Astrocyte (in vitro differentiated cells and primary cell): Measurements from ENCODE around the gene RBM23.

Experiments used
- EZH2 ChIP-seq: IDR thresholded peaks from 2 replicates; pipeline ENCODE4 v1.6.1; 2012; ENCODE audit warnings: mild to moderate bottlenecking, low read length, inconsistent platforms; ENCODE audit not compliant: insufficient read depth
- TF ChIP-seq, protein P1 (sequence below): IDR thresholded peaks from 2 replicates; pipeline ENCODE4 v1.5.1; 2011; ENCODE audit warnings: low read depth, mild to moderate bottlenecking, inconsistent platforms, low read length, moderate library complexity; ENCODE audit not compliant: insufficient read depth

- TF ChIP-seq EZH2 = no peak
- TF ChIP-seq, protein P1, sequence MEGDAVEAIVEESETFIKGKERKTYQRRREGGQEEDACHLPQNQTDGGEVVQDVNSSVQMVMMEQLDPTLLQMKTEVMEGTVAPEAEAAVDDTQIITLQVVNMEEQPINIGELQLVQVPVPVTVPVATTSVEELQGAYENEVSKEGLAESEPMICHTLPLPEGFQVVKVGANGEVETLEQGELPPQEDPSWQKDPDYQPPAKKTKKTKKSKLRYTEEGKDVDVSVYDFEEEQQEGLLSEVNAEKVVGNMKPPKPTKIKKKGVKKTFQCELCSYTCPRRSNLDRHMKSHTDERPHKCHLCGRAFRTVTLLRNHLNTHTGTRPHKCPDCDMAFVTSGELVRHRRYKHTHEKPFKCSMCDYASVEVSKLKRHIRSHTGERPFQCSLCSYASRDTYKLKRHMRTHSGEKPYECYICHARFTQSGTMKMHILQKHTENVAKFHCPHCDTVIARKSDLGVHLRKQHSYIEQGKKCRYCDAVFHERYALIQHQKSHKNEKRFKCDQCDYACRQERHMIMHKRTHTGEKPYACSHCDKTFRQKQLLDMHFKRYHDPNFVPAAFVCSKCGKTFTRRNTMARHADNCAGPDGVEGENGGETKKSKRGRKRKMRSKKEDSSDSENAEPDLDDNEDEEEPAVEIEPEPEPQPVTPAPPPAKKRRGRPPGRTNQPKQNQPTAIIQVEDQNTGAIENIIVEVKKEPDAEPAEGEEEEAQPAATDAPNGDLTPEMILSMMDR = no peak
Observed at GRCh38 chr14:22926316-22926715, 7.4 kb upstream of the RBM23 start.
